Dermis microvascular lymphatic vessel endothelial cell (primary cell): ENCODE data around the gene TBX22. TPM values are rescaled to one million over a fixed set of nuclear protein-coding genes. Genes with fewer than 3 reads are reported as not detected.
"Not testable (repeated sequence)": the region's sequence is repeated elsewhere in the genome, so short reads cannot be mapped to it uniquely, and the experiment has no call there.

Experiments
- DNase-seq, 2 donors: peaks; one replicate each; pipeline versions ENCODE4 v3.0.0 to v3.0.0-alpha.2; 2010; ENCODE audit warnings: low read depth in 2 of 2
- total RNA-seq: library from RNA; depleted of rRNA; stranded (reverse); fragments of >200 nt; gene quantifications from 2 replicates; pipeline ENCODE4 v1.2.1, GENCODE V29; 2014

Gene TBX22, protein sequence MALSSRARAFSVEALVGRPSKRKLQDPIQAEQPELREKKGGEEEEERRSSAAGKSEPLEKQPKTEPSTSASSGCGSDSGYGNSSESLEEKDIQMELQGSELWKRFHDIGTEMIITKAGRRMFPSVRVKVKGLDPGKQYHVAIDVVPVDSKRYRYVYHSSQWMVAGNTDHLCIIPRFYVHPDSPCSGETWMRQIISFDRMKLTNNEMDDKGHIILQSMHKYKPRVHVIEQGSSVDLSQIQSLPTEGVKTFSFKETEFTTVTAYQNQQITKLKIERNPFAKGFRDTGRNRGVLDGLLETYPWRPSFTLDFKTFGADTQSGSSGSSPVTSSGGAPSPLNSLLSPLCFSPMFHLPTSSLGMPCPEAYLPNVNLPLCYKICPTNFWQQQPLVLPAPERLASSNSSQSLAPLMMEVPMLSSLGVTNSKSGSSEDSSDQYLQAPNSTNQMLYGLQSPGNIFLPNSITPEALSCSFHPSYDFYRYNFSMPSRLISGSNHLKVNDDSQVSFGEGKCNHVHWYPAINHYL
- not detected in 2 replicates for total RNA-seq

GRCh38 chrX:80014141-80014940 lies at the start of gene TBX22:
Gene TBX22, plus strand, starts transcription at chrX:80014753. Its CDS starts 7,517 bp downstream, at chrX:80022270.
- DNase-seq, result no peak

- no peak for DNase-seq
Measured at GRCh38 chrX:79975605-79976004, 38.9 kb upstream of the TBX22 start.

DNA sequence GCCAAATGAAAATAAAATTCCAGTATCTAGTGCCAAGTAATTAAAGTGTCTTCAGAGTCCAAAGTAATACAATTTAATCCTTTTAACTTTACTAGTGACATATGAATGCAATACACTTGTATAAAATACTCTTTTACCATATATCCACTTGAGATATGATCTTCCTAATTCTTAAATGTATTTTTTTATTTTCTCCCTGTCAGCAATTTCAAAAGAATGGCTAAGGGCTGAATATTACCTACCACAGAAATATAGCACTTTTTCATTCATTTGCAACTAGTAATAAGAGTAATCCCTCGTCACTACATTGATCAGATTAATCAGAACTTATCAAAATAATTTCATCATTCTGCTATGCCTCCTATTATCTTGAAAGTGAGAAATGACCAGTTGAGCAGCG lies 10.1 kb upstream of the TBX22 start:
- no peak for DNase-seq

DNA sequence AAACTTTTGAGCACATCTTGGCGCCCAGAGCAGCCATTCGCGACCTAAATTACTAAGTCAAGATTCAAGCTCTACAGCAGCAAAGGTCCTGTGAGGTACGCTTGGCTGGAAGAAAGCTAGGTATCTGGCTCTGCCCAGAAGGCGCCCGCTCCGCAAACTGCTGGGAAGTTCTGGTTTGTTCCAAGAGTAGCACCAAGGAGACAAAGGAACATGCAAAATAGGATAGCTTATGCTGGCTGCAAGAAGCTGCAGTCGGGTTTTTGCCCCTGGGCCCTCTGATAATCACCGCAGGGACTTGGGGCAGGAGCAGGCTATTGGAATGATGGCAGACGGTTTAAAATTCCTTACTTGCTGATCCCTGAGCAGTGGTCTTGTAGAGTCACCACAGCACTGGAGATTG lies 3.0 kb upstream of the TBX22 start:
- no peak for DNase-seq

DNA sequence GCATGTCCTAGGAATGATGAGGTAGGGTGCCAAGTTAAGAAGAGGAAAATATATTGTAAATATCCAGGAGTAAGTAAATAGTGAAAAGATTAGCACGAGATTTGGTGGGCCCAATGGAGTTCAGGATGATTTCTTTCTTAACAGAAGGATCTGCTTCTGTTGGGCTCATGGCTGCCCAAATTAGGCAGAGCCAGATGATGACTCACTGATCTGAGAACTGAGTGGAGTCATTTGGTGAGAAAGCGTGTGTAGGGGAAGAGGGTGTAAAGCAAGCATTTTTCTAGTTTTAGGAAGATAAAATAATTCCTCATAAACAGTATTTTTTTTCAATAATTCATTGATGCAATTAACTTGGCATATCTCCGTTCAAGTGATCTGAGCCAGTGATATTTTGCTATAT lies 1.6 kb downstream of the TBX22 start:
- DNase-seq, result no peak

- DNase-seq, result no peak
Measured at GRCh38 chrX:80021621-80022020, 7.1 kb downstream of the TBX22 start.

DNA sequence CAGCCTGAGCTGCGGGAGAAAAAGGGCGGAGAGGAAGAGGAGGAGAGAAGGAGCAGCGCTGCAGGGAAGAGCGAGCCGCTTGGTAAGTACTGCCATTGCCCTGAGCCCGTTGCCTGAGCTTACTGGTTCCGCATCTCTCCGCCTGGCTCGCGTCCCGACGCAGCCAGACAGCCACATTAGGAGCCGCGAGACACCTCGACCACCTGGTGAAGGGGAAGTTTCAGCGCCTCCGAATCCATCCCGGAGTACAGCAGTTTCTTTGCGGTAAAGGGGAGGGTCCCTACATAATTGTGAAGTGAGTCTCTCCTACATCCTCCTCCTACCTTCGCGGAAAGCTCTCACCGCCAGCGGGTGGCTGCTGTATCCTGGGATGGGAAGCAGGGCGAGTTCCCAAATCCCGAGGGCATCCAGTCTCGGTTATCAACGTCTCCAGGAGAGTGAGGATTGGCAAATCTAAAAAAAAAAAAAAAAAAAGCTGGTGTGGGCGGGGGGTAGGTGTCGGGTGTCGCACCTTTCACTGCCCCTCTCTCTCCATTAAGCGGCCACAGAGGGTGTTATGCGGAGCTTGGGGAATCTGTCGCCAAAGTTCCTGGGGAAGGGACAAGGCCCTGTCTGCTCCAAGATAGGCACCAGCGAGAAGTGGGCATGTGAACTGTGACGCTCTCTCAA lies 7.9 kb downstream of the TBX22 start:
- DNase-seq, result no peak

DNA sequence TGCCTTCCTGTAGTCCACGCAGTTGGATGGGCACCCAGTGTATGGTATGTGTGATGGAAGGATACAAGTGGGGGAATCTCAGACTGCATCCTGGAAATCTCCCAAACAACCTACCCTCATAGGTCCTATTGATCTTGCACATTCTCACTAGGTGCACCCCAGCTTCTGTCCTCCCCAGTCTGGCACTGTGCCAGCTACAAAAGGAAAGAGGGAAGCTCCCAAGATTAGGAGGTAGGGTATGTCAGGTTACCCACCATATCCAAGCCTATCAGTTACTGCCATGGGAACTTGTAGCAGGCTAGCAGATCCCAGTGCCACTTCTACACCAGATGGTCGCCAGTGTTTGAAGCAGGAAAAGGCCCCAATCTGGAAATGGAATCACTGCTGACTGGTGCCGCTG lies 11.6 kb downstream of the TBX22 start:
- DNase-seq, result no peak

DNA sequence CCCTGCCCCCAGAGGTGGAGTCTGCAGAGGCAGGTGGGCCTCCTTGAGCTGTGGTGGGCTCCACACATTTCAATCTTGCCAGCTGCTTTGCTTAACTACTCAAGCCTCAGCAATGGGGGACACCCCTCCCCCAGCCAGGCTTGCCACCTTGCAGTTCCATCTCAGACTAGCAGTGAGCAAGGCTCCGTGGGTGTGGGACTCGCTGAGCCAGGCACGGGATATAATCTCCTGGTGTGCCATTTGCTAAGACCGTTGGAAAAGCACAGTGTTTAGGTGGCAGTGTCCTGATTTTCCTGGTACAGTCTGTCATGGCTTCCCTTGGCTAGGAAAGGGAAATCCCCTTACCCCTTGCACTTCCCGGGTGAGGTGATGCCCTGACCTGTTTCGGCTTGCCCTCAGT lies 51.6 kb downstream of the TBX22 start:
- not testable (repeated sequence) for DNase-seq

DNA sequence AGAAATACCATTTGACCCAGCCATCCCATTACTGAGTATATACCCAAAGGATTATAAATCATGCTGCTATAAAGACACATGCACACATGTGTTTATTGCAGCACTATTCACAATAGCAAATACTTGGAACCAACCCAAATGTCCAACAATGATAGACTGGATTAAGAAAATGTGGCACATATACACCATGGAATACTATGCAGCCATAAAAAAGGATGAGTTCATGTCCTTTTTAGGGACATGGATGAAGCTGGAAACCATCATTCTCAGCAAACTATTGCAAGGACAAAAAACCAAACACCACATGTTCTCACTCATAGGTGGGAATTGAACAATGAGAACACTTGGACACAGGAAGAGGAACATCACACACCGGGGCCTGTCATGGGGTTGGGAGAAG lies 61.1 kb downstream of the TBX22 start:
- not testable (repeated sequence) for DNase-seq
